HEK293 (cell line): Measurements from ENCODE around the gene SMURF2.

Experiments
- CTCF ChIA-PET: fragments of 350-600 bp; formaldehyde crosslinking; extraction: SDS; loops from one replicate; lab custom pipeline; 2021; ENCODE audit warnings: antibody characterized with exemption; lab: Yijun Ruan, JAX
- POLR2A ChIA-PET: fragments of 300-600 bp; formaldehyde crosslinking; extraction: SDS; loops from one replicate; lab custom pipeline; 2020; ENCODE audit warnings: antibody characterized with exemption, inconsistent platforms; lab: Yijun Ruan, JAX
- H3K27ac ChIP-seq: fragments of 200-500 bp; sonication (Bioruptor generic); 2 replicates; pipeline ENCODE4 v1.5.1; 2014; ENCODE audit warnings: low read depth, low read length, control low read depth, inconsistent platforms; ENCODE audit errors: extremely low read depth
- H3K36me3 ChIP-seq, 2 experiments: fragments of 200-500 bp in 1 of 2; sonication (Bioruptor generic) in 1 of 2; 1 replicate in 1 of 2; 2 replicates in 1 of 2; pipeline ENCODE4 v1.5.1; 2014 to 2017; ENCODE audit warnings: inconsistent platforms in 2 of 2, low read length in 2 of 2; ENCODE audit not compliant: control insufficient read depth in 2 of 2, insufficient read depth in 1 of 2
- H3K4me1 ChIP-seq: fragments of 200-500 bp; sonication (Bioruptor generic); 2 replicates; pipeline ENCODE4 v1.5.1; 2014; ENCODE audit warnings: mild to moderate bottlenecking, low read length, inconsistent platforms; ENCODE audit not compliant: control insufficient read depth, insufficient read depth
- H3K4me3 ChIP-seq: 2 replicates; pipeline ENCODE4 v1.5.1; 2011; ENCODE audit warnings: low read depth, mild to moderate bottlenecking, control low read depth, low read length, moderate library complexity
- H3K9me3 ChIP-seq: fragments of 200-500 bp; sonication (Bioruptor generic); 2 replicates; pipeline ENCODE4 v1.5.1; 2014; ENCODE audit warnings: low read depth, low read length, inconsistent platforms; ENCODE audit not compliant: control insufficient read depth, insufficient read depth
- MYNN ChIP-seq: fragments of 450-650 bp; formaldehyde crosslinking; IDR thresholded peaks from 2 replicates; pipeline ENCODE4 v1.5.1; 2016; ENCODE audit warnings: missing biosample characterization, missing genetic modification characterization, borderline replicate concordance
- PRDM1 ChIP-seq: fragments of 450-650 bp; formaldehyde crosslinking; IDR thresholded peaks from 2 replicates; pipeline ENCODE4; 2016; ENCODE audit warnings: missing biosample characterization, missing genetic modification characterization
- TCF7L2 ChIP-seq: IDR thresholded peaks from 2 replicates; pipeline ENCODE4 v1.6.1; 2011; ENCODE audit warnings: low read depth, mild to moderate bottlenecking, inconsistent platforms, low read length, moderate library complexity, borderline replicate concordance
- ZNF121 ChIP-seq: fragments of 450-650 bp; formaldehyde crosslinking; IDR thresholded peaks from 2 replicates; pipeline ENCODE4 v1.5.1; 2016; ENCODE audit warnings: missing biosample characterization, missing genetic modification characterization
- ZNF37A ChIP-seq: fragments of 450-650 bp; IDR thresholded peaks from 2 replicates; pipeline ENCODE4 v1.5.1; 2018; ENCODE audit warnings: missing biosample characterization, missing genetic modification characterization
- ZNF514 ChIP-seq: fragments of 450-650 bp; formaldehyde crosslinking; IDR thresholded peaks from 2 replicates; pipeline ENCODE4 v1.5.1; 2016; ENCODE audit warnings: missing biosample characterization, missing genetic modification characterization
- ZNF626 ChIP-seq: fragments of 450-650 bp; sonication (Bioruptor Pico); formaldehyde crosslinking; IDR thresholded peaks from 2 replicates; pipeline ENCODE4 v1.5.1; 2018; ENCODE audit warnings: missing biosample characterization, missing genetic modification characterization, inconsistent platforms
- TF ChIP-seq, protein P1 (sequence below): fragments of 450-650 bp; formaldehyde crosslinking; IDR thresholded peaks from 2 replicates; pipeline ENCODE4 v1.5.1; 2016; ENCODE audit warnings: missing biosample characterization, missing genetic modification characterization
- TF ChIP-seq, protein P2 (sequence below): fragments of 450-650 bp; formaldehyde crosslinking; IDR thresholded peaks from 2 replicates; pipeline ENCODE4 v1.5.1; 2017; ENCODE audit warnings: missing biosample characterization, missing genetic modification characterization
- TF ChIP-seq, protein P3 (sequence below): fragments of 450-650 bp; formaldehyde crosslinking; IDR thresholded peaks from 2 replicates; pipeline ENCODE4 v1.5.1; 2016; ENCODE audit warnings: missing biosample characterization, missing genetic modification characterization

Gene SMURF2

DNA sequence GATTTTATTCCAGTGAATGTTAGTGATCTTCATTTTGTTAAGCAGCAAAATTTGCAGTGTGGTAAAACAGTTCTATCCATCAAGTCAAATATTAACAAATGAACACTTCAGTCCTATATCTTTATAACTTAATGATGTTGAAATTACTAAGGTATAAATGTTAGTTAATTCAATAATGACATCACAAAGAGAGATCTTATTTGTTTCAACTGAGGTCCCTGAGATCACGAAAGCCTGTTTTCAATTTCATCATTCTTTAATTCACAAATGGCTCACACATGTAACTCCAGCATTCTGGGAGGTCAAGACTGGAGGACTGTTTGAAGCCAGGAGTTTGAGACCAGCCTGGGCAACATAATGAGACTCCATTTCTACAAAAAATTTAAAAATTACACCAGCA, 13.9 kb downstream of the SMURF2 start:
- peaks cover 4 to 8% of the 10 kb centered on the region in 2 experiments; a peak in 2 of 3 replicates for H3K36me3 ChIP-seq
- H3K27ac ChIP-seq: no peak overlapping the region
- no peak overlapping the region for H3K4me3 ChIP-seq
- ChIA-PET POLR2A (interaction anchor here (0.7 kb wide), 1 partner anchor 21 kb away, joined by 5 read pairs; no protein-coding TSS in a partner anchor), CTCF (interaction anchor here (0.7 to 4.4 kb wide), 9 partner anchors 10 to 244 kb away, joined by 3 to 41 read pairs (median 6); no protein-coding TSS in a partner anchor)
- no peaks in the 10 kb centered on the region for H3K9me3 ChIP-seq
- TF ChIP-seq, protein P1, sequence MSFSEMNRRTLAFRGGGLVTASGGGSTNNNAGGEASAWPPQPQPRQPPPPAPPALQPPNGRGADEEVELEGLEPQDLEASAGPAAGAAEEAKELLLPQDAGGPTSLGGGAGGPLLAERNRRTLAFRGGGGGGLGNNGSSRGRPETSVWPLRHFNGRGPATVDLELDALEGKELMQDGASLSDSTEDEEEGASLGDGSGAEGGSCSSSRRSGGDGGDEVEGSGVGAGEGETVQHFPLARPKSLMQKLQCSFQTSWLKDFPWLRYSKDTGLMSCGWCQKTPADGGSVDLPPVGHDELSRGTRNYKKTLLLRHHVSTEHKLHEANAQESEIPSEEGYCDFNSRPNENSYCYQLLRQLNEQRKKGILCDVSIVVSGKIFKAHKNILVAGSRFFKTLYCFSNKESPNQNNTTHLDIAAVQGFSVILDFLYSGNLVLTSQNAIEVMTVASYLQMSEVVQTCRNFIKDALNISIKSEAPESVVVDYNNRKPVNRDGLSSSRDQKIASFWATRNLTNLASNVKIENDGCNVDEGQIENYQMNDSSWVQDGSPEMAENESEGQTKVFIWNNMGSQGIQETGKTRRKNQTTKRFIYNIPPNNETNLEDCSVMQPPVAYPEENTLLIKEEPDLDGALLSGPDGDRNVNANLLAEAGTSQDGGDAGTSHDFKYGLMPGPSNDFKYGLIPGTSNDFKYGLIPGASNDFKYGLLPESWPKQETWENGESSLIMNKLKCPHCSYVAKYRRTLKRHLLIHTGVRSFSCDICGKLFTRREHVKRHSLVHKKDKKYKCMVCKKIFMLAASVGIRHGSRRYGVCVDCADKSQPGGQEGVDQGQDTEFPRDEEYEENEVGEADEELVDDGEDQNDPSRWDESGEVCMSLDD (tag by site-specific recombination): no peak
- TF ChIP-seq, protein P2, sequence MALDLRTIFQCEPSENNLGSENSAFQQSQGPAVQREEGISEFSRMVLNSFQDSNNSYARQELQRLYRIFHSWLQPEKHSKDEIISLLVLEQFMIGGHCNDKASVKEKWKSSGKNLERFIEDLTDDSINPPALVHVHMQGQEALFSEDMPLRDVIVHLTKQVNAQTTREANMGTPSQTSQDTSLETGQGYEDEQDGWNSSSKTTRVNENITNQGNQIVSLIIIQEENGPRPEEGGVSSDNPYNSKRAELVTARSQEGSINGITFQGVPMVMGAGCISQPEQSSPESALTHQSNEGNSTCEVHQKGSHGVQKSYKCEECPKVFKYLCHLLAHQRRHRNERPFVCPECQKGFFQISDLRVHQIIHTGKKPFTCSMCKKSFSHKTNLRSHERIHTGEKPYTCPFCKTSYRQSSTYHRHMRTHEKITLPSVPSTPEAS (tag by site-specific recombination): no peak
- H3K4me1 ChIP-seq: no peaks in the 10 kb centered on the region

DNA sequence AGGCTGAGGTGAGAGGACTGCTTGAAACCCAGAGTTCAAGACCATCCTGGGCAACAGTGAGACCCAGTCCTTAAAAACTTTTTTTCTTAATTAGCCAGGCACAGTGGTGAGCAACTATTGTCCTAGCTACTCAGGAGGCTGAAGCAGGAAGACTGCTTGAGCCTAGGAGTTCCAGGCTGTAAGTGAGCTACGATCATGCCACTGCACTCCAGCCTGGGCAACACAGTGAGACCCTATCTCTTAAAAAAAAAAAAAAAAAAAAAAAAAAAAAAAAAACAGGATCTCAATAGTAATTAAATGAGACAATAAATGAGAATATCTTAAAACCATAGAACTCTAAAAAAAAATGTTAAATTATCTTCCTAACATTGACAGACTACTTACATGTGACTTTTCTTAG, 14.3 kb downstream of the SMURF2 start:
- no peak overlapping the region for H3K27ac ChIP-seq
- no peak overlapping the region for H3K4me3 ChIP-seq
- no peaks in the 10 kb centered on the region for H3K4me1 ChIP-seq
- TF ChIP-seq TCF7L2 (no peak), ZNF121 (peak; percentile 43; the same call in 1 of the 2 replicates)
- peaks cover 4 to 8% of the 10 kb centered on the region in 2 experiments; a peak in 2 of 3 replicates for H3K36me3 ChIP-seq
- CTCF ChIA-PET: interaction anchor here (0.7 to 2.3 kb wide), 8 partner anchors 10 to 243 kb away, joined by 3 to 16 read pairs (median 6); no protein-coding TSS in a partner anchor
- H3K9me3 ChIP-seq: no peaks in the 10 kb centered on the region
- POLR2A ChIA-PET: interaction anchor here (0.7 kb wide), 1 partner anchor 21 kb away, joined by 5 read pairs; no protein-coding TSS in a partner anchor

DNA sequence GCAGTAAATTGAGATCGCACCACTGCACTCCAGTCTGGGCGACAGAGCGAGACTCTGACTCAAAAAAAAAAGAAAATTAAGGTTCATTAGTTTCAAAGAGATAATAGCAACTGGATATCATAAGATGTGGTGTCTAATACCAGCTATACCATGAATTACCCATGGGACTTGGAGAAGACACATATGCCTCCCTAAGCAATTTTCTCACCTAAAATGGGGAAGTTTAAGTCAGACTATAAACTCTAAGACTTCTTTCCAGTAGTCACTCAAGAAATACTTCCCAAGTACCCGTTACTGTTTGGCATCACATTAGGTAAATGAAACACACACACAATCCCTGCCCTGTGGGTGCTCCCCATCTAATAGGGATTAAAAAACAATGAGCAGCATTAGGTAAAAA, 22.6 kb downstream of the SMURF2 start:
- ChIA-PET CTCF (no interaction called here), POLR2A (interaction anchor here (0.6 kb wide), 1 partner anchor 15 kb away, joined by 9 read pairs; no protein-coding TSS in a partner anchor)
- peaks cover 0 to 4% of the 10 kb centered on the region in 2 experiments; a peak in 2 of 3 replicates for H3K36me3 ChIP-seq
- no peak for TF ChIP-seq PRDM1 (tag by site-specific recombination)
- TF ChIP-seq MYNN: no peak
- TF ChIP-seq, protein P3, sequence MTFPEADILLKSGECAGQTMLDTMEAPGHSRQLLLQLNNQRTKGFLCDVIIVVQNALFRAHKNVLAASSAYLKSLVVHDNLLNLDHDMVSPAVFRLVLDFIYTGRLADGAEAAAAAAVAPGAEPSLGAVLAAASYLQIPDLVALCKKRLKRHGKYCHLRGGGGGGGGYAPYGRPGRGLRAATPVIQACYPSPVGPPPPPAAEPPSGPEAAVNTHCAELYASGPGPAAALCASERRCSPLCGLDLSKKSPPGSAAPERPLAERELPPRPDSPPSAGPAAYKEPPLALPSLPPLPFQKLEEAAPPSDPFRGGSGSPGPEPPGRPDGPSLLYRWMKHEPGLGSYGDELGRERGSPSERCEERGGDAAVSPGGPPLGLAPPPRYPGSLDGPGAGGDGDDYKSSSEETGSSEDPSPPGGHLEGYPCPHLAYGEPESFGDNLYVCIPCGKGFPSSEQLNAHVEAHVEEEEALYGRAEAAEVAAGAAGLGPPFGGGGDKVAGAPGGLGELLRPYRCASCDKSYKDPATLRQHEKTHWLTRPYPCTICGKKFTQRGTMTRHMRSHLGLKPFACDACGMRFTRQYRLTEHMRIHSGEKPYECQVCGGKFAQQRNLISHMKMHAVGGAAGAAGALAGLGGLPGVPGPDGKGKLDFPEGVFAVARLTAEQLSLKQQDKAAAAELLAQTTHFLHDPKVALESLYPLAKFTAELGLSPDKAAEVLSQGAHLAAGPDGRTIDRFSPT (tag by site-specific recombination): no peak
- TF ChIP-seq ZNF514 (tag by site-specific recombination): no peak
- no peak for TF ChIP-seq ZNF37A (tag by site-specific recombination)
- TF ChIP-seq ZNF626 (tag by site-specific recombination): no peak
- H3K27ac ChIP-seq: no peak overlapping the region
- no peak overlapping the region for H3K4me3 ChIP-seq
- no peaks in the 10 kb centered on the region for H3K4me1 ChIP-seq
- no peaks in the 10 kb centered on the region for H3K9me3 ChIP-seq
